Bronchial epithelial cell (primary cell): ENCODE results near the gene ASCL2. TPM values are rescaled to one million over a fixed set of nuclear protein-coding genes. Genes with fewer than 3 reads are reported as not detected.

Source experiments
- DNase-seq: peaks from one replicate; pipeline ENCODE4 v3.0.0-alpha.2; 2010; ENCODE audit warnings: low read depth
- FAIRE-seq: peaks from 2 replicates; lab custom pipeline; 2011; peaks lifted over from hg19 to GRCh38; lab: Jason Lieb, UNC
- H3K27me3 ChIP-seq: 2 replicates; pipeline ENCODE4 v1.5.1; 2011; ENCODE audit warnings: low read length; ENCODE audit not compliant: control insufficient read depth, insufficient read depth
- H3K36me3 ChIP-seq: 2 replicates; pipeline ENCODE4 v1.5.1; 2011; ENCODE audit warnings: low read length; ENCODE audit not compliant: control insufficient read depth, insufficient read depth
- H3K4me3 ChIP-seq: 2 replicates; pipeline ENCODE4 v1.5.1; 2011; ENCODE audit warnings: mild to moderate bottlenecking, low read depth, low read length, control low read depth
- CTCF ChIP-seq: IDR thresholded peaks from 2 replicates; pipeline ENCODE4 v1.5.1; 2011; ENCODE audit warnings: mild to moderate bottlenecking, moderate library complexity, low read length, control low read depth, inconsistent platforms; ENCODE audit not compliant: insufficient read depth, severe bottlenecking
- total RNA-seq: library from RNA; depleted of rRNA; stranded (reverse); fragments of >200 nt; gene quantifications from 2 replicates; pipeline ENCODE4 v1.2.1, GENCODE V29; 2014

Gene ASCL2
- total RNA-seq = 0.79 and 2.4 TPM in 2 replicates

DNA sequence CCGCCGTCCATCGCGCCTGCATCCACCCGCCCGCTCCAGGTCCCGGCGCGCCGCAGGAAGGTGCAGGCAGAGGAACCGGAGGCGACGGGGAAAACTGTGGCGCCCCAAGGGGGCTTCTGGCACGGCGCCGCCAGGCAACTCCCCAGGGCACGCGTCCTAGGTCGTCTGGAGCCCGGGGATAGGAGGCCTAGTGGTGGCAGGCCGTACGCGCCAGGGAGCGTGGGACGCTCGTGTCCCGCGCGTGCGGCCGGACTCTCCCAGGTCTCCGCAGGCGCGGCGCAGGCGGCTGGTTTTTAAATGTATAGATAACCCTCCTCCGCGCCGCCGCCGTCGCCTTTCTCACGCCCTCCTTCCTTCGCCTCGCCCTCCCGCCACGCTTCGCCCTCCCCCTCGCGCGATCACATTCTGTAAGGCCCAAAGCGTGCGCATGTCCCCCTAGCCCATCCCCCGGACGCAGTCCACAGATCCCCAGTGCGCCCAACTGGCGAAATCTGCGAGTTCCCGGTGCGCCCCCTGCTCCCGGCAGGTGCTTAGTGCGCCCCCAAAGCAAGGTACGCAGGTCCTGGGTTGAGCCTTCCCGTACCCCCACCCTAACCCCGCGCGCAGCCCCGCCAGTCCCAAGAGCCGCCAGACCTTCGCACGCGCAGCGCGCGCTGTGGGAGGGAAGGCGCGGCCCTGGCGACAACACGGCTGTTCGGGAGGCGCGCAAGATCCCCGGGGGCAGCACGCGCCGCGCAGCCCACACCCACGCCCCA is at the start of gene ASCL2:
Gene ASCL2, minus strand, starts transcription at position 267 of the 755 bp plus-strand sequence. Its CDS starts 256 bp downstream, at position 11.
- Histone ChIP-seq H3K36me3 (no peaks in the 10 kb centered on the region), H3K4me3 (peak within 1 kb of the TSS; percentile 41), H3K27me3 (peaks cover 7% of the 10 kb centered on the region)
- DNase-seq (no peak), FAIRE-seq (no peak)
- no peak for TF ChIP-seq CTCF

DNA sequence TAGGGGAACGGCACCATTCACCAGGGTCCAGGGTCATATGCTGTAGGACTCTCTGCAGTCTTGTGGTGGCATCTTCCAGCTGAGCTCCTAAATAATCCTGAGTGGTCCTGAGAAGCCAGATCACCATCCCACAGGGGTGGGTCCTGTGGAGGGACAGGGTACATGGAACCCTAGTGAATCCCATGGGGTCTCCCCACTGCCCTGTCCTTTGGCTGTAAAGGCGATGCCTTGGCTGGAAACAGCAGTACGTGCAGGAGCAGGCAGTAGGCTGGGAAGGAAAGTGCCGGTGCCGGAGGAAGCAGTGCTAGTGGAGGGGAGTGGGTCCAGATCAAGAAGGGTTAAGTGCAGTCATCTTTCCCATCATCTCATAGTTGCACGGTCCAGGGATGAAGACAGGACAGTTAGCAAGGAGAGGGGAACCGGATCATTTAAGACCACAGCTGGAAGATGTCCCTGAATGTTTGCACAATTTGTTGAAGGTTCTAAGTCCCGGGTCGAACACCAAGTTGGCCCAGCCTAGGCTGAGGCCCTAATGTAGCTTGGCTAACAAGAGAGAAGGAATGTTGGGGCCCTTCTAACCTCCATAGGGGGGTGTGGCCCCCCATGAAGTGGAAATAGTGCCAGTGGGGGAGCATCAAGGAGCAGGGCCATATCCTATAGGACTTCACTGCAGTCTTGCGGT is 49.5 kb upstream of the ASCL2 start:
- FAIRE-seq (peak; percentile 72), DNase-seq (no peak)
- H3K4me3 ChIP-seq = no peak overlapping the region
- TF ChIP-seq CTCF = no peak
- H3K27me3 ChIP-seq = no peaks in the 10 kb centered on the region
- no peaks in the 10 kb centered on the region for H3K36me3 ChIP-seq

- TF ChIP-seq CTCF = no peak
- Histone ChIP-seq H3K36me3 (no peaks in the 10 kb centered on the region), H3K27me3 (no peaks in the 10 kb centered on the region), H3K4me3 (no peak overlapping the region)
- FAIRE-seq (no peak), DNase-seq (no peak)
Measured at GRCh38 chr11:2318707-2319106, 48.3 kb upstream of the ASCL2 start.

- no peak for FAIRE-seq
Measured at GRCh38 chr11:2318123-2318522, 47.7 kb upstream of the ASCL2 start.

DNA sequence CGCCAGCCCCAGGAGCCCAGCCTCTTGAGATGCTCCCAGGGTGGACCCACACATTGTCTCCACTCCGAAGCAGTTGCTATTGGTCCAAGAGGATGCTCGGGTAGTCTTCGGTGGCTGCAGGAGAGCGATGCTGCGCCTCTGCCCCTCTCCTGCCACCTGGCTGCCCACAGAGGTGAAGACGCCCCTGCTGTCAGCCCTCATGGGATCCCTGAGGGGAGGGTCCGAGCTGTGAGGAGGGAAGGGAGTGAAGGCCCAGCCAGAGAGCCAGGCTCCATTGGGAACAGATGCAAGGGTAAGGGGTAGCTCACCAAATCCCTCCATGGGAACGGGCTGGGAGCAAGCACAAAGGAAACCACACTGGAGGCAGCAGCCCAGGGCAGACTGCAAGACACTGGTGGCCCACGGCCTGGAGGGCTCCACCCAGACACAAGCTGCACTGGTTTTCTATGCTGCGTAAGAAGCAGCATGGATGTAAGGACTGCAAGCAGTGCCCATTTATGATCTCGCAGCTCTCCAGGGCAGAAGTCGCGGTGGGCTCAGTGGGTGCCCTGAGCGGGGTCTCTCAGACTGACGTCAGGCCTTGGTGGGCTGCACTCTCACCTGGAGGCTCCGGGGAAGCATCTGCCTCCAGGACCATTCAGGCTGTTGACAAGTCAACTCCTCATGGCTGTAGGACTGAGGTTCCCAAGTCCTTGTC is 47.1 kb upstream of the ASCL2 start:
- no peak for DNase-seq
- no peaks in the 10 kb centered on the region for H3K27me3 ChIP-seq
- no peak overlapping the region for H3K4me3 ChIP-seq
- TF ChIP-seq CTCF = no peak
- no peaks in the 10 kb centered on the region for H3K36me3 ChIP-seq
- FAIRE-seq = no peak

More at GRCh38 chr11:2318123-2318522, 47.7 kb upstream of the ASCL2 start:
- Histone ChIP-seq H3K4me3 (no peak overlapping the region), H3K36me3 (no peaks in the 10 kb centered on the region), H3K27me3 (no peaks in the 10 kb centered on the region)
- TF ChIP-seq CTCF = no peak
- DNase-seq = no peak
